ENCODE results near the gene MRPS5.

GRCh38 chr2:95037384-95037839 is 84.2 kb downstream of the MRPS5 start:
- TF ChIP-seq CTCF (IDR thresholded peaks at IDR 0.05) (no peak), EZH2 (IDR thresholded peaks at IDR 0.05) (no peak), EZH2phosphoT487 (IDR thresholded peaks at IDR 0.05) (no peak)
